ENCODE results near the gene BANF1. TPM values are rescaled to one million over a fixed set of nuclear protein-coding genes. Genes with fewer than 3 reads are reported as not detected.

The BANF1 gene
- total RNA-seq, 4 donors from 2014 or later: 23.9 to 68.9 (median 51.0) TPM

DNA sequence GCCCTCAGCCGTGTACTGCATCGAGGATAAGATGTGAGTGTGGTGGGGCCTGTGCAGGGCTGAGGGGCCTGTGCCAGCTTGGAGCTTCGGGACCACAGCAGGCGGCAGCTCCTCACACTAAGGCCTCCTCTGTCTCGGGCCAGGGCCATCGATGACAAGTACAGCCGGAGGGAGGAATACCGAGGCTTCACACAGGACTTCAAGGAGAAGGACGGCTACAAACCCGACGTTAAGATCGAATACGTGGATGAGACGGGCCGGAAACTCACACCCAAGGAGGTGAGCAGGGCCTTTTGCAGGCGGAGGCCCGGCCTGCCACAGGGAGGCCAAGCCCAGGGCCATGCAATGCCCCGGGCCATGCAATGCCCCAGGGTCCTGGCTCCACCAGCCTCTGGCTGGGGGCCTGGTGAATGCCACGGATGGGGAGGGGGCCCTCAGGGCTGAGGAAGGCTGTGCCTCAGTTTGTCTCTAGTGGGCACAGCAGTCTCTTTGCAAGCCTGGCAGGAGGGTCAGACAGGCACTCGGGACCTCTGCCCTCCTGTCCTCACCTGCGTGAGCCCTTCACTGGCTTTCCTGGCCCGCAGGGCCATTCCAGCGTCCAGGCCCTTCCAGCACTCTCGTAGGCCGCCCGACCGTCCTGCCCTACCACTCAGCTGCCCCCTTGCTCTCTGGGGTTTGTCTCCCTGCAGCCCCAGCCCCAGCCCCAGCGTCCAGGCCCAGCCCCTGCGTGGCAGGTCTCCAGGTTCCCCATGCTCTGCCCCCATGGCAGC is 24.5 kb upstream of the BANF1 start:
- H3K4me1 ChIP-seq: no peaks in the 10 kb centered on the region
- H3K36me3 ChIP-seq: peaks cover 3 to 70% (median 26%) of the 10 kb centered on the region in 3 donors
- no peaks in the 10 kb centered on the region for H3K9me3 ChIP-seq
- 89 to 90% methylated on average over 26 to 28 of the region's 29 CpGs for WGBS, 2 donors
- no peaks in the 10 kb centered on the region for H3K27me3 ChIP-seq
- TF ChIP-seq POLR2A (IDR thresholded peaks at IDR 0.05) (no peak), EP300 (IDR thresholded peaks at IDR 0.05) (no peak)
- TF ChIP-seq, protein P1, sequence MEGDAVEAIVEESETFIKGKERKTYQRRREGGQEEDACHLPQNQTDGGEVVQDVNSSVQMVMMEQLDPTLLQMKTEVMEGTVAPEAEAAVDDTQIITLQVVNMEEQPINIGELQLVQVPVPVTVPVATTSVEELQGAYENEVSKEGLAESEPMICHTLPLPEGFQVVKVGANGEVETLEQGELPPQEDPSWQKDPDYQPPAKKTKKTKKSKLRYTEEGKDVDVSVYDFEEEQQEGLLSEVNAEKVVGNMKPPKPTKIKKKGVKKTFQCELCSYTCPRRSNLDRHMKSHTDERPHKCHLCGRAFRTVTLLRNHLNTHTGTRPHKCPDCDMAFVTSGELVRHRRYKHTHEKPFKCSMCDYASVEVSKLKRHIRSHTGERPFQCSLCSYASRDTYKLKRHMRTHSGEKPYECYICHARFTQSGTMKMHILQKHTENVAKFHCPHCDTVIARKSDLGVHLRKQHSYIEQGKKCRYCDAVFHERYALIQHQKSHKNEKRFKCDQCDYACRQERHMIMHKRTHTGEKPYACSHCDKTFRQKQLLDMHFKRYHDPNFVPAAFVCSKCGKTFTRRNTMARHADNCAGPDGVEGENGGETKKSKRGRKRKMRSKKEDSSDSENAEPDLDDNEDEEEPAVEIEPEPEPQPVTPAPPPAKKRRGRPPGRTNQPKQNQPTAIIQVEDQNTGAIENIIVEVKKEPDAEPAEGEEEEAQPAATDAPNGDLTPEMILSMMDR (IDR thresholded peaks at IDR 0.05): no peak
- DNase-seq (ENCODE audit: low spot score in 2 of 2): no peak
- no peak overlapping the region for H3K27ac ChIP-seq
- no peak overlapping the region for H3K4me3 ChIP-seq

DNA sequence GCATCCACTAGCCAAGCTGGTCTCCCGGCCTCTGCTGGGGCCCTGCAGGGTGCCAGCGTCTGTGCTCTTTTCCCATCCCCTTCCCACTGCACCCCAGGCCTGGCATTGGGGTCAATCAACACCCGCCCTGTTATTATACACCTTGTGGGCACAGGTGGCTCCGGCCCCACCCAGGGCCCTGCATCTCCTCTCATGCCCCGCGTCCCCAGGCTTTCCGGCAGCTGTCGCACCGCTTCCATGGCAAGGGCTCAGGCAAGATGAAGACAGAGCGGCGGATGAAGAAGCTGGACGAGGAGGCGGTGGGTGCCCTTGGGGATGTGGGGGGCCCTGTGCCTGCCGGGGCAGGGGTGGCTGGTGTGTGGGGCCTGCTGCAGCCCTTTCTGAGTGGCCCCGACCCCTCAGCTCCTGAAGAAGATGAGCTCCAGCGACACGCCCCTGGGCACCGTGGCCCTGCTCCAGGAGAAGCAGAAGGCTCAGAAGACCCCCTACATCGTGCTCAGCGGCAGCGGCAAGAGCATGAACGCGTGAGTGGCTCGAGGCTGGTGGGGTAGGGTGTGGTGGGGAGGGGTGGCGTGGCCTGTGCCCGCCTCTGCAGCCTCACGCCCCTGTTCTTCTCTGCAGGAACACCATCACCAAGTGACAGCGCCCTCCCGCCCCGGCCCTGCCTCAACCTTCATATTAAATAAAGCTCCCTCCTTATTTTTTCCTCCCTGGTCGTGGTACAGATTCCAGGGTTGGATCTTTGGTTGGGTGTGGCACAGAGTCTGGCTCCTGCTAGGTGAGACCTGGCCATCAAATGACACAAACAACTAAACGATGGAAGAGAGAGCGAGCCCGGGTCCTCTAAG is 23.7 kb upstream of the BANF1 start:
- no peaks in the 10 kb centered on the region for H3K4me1 ChIP-seq

GRCh38 chr11:65979261-65979759 is 23.0 kb upstream of the BANF1 start:
- TF ChIP-seq EP300 (IDR thresholded peaks at IDR 0.05) (no peak), POLR2A (IDR thresholded peaks at IDR 0.05) (no peak)
- TF ChIP-seq, protein P1 (IDR thresholded peaks at IDR 0.05): no peak
- Histone ChIP-seq H3K4me3 (no peak overlapping the region), H3K4me1 (no peaks in the 10 kb centered on the region), H3K27me3 (no peaks in the 10 kb centered on the region), H3K9me3 (no peaks in the 10 kb centered on the region), H3K36me3 (peaks cover 0 to 67% (median 26%) of the 10 kb centered on the region in 3 donors), H3K27ac (no peak overlapping the region)
- 78 to 93% methylated on average over 10 of the region's 10 CpGs for WGBS, 2 donors
- no peak for DNase-seq (ENCODE audit: low spot score in 2 of 2)

More for the DNA sequence above, 23.7 kb upstream of the BANF1 start:
- Histone ChIP-seq H3K9me3 (no peaks in the 10 kb centered on the region), H3K27me3 (no peaks in the 10 kb centered on the region), H3K4me3 (no peak overlapping the region), H3K36me3 (peaks cover 1 to 65% (median 26%) of the 10 kb centered on the region in 3 donors), H3K27ac (no peak overlapping the region)
- WGBS, 2 donors: 91 to 92% methylated on average over 28 to 33 of the region's 34 CpGs
- TF ChIP-seq, protein P1 (IDR thresholded peaks at IDR 0.05): no peak
- TF ChIP-seq EP300 (IDR thresholded peaks at IDR 0.05) (no peak), POLR2A (IDR thresholded peaks at IDR 0.05) (no peak)
- DNase-seq (ENCODE audit: low spot score in 2 of 2): no peak

- no peaks in the 10 kb centered on the region for H3K27me3 ChIP-seq
- 68 to 71% methylated on average over 12 of the region's 12 CpGs for WGBS, 2 donors
- H3K4me3 ChIP-seq: no peak overlapping the region
- no peak overlapping the region for H3K27ac ChIP-seq
- DNase-seq (ENCODE audit: low spot score in 2 of 2): no peak
- TF ChIP-seq, protein P1 (IDR thresholded peaks at IDR 0.05): no peak
- no peaks in the 10 kb centered on the region for H3K4me1 ChIP-seq
- no peaks in the 10 kb centered on the region for H3K9me3 ChIP-seq
- peaks cover 0 to 53% (median 21%) of the 10 kb centered on the region in 3 donors for H3K36me3 ChIP-seq
Measured at GRCh38 chr11:65981101-65981740, 21.1 kb upstream of the BANF1 start.
